HG02588 (cell line): ENCODE data around the gene ZFP90.
A peak's percentile ranks its signal among the peaks of the same experiment; 100 is the strongest.
"Not testable (repeated sequence)": the region's sequence is repeated elsewhere in the genome, so short reads cannot be mapped to it uniquely, and the experiment has no call there.

ENCODE experiments used
- ATAC-seq: cut with Tn5 transposase; IDR thresholded peaks from one replicate; pipeline ENCODE4 v1.9.1; 2021; ENCODE audit warnings: mild to moderate bottlenecking, moderate library complexity; ENCODE audit not compliant: unreplicated experiment

The ZFP90 gene

GRCh38 chr16:68517606-68518166, 21.4 kb upstream of the ZFP90 start:
- ATAC-seq, result no peak

- ATAC-seq, result no peak
These were observed 19.8 kb upstream of the ZFP90 start for GRCh38 chr16:68519225-68519745.

DNA sequence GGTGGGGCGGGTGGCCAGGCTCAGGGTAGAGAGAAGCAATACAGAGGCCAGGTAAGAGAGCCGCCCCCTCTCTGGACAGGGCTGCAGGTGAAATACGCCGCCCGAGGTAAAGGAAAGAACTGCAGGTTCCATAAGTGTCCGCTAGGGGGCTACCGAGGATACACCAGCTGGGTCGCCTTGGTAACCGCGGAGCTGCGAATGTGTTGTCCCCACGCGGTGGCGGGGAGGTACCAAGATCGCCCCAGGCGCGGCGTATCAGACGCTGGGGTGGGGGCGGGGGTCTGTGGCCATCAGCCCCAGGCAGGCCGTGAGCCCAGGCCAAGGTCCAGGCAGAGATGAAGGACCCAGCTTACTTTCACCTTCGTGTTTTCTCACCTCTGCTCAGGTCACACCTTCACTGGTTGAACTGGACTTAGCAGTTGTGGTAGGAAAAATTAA, 18.4 kb upstream of the ZFP90 start:
- ATAC-seq, result peak; percentile 79

GRCh38 chr16:68524069-68524820, 14.8 kb upstream of the ZFP90 start:
- no peak for ATAC-seq

DNA sequence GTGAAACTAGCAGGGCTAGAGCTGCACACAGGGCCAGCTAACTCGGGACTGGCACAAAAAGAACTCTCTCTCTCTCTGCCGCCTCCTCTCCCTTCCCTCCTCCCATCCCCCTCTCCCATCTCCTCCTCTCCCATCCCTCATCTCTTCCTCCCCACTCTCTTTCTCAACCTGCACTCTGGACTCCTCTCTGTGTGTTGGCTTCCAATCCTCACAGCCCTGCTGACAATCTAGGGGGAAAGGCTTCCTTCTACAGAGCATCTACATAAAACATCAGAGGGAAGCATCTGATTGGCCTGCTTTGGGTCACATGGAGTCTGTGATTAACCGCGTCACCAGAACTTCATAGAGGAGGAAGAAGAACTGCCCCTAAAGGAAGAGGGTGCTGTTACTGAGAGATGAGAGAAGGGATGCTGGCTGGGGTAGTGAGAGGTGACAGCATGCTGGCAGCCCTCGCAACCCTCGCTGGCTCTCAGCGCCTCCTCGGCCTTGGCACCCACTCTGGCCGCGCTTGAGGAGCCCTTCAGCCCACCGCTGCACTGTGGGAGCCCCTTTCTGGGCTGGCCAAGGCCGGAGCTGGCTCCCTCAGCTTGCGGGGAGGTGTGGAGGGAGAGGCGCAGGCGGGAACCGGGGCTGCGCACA, 12.8 kb upstream of the ZFP90 start:
- ATAC-seq, result no peak

- ATAC-seq, result no peak
These were observed 12.3 kb upstream of the ZFP90 start for GRCh38 chr16:68526782-68527145.

- no peak for ATAC-seq
These were observed 10.9 kb upstream of the ZFP90 start for GRCh38 chr16:68528233-68528632.

DNA sequence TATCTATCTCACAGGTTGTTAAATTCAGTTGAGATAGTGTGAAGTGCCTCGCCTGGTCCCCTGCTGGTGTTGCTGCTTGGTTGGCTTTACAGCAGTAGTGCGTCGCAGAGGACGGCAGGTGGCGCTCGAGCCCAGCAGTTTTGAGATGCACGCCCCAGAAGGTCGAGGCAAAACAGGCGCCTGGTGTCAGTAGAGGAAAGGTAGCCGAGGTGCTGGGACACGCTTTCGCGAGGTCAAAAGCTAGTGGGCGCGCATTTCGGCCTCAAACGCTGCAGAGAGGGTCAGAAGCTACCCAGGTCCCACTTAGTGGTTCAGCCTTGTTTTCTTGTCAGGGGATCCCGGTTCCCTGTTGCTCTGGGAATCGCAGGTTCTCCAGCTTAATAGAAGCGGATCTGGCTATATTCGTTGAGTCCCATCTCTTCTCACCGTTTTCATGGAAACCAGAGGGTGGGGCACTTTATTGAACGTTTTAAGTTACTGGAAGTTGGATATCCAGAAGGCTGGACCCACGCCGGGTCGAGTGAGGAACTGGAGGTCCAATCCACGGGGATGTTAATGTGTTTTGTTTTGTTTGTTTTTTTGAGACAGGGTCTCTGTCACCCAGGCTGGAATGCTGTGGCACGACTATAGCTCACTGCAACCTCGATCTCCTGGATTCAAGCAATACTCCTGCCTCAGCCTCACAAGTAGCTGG, 10.3 kb upstream of the ZFP90 start:
- ATAC-seq, result peak; percentile 68

GRCh38 chr16:68529608-68529930, 9.5 kb upstream of the ZFP90 start:
- ATAC-seq, result no peak

- peak; percentile 90 for ATAC-seq
These were observed 9.0 kb upstream of the ZFP90 start for GRCh38 chr16:68529931-68530701.

DNA sequence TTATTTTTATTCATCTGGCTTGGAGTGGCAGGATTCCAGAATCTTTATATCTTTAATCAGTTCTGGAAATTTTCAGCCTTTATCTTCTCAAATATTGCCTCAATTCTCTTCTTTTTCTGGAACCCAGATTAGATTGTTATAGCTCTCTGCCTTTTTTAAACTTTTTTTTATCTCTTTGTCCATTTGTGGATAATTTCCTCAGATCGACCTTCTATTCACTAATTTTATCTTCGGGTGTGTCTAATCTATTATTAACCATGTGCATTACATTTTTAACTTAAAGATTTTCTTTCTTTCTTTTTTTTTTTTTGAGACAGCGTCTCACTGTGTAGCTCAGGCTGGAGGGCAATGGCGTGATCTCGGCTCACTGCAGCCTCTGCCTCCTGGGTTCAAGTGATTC, 5.2 kb upstream of the ZFP90 start:
- ATAC-seq, result no peak

- ATAC-seq, result no peak
These were observed 3.8 kb upstream of the ZFP90 start for GRCh38 chr16:68535331-68535730.

GRCh38 chr16:68539711-68540239, 684 bp downstream of the ZFP90 start:
- ATAC-seq, result peak; percentile 11

DNA sequence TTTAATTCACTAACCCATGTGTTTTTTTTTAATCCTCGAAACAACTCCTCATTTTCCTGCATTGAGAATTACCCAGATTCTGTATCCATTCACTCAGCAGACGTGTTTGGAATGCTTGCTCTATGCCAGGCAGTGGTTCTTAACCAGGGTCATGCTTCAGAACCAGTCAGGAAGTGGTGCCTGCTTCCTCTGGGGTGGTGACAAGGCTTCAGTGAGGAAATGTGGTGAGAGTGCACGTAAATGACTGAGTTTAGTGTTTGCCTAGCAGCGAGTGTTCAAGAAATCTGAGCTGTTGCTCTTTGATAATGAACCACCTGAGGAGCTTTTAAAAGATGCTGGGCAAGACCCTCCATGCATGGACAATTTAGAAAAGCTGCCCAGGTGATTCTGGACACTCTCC, 9.9 kb downstream of the ZFP90 start:
- ATAC-seq, result no peak

DNA sequence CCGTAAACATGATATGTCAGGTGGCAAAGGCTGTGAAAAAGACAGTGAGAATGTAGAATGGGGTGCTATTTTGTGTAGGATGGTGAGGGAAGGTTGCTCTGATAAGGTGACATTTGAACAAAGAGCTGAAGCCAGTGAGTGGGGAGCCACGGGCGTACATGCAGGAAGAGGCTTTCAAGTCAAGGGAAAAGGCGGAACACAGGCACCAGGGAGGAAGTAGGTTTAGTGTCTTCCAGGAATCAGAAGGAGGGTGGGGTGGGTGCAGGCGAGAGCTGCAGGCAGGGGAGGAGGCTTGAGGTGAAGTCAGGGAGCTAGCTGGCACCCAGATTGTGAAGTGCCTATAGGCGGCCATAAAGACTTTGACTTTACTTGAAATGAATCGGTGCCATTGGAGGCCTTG, 14.1 kb downstream of the ZFP90 start:
- ATAC-seq, result no peak

GRCh38 chr16:68560341-68560740, 21.2 kb downstream of the ZFP90 start:
- ATAC-seq, result not testable (repeated sequence)

DNA sequence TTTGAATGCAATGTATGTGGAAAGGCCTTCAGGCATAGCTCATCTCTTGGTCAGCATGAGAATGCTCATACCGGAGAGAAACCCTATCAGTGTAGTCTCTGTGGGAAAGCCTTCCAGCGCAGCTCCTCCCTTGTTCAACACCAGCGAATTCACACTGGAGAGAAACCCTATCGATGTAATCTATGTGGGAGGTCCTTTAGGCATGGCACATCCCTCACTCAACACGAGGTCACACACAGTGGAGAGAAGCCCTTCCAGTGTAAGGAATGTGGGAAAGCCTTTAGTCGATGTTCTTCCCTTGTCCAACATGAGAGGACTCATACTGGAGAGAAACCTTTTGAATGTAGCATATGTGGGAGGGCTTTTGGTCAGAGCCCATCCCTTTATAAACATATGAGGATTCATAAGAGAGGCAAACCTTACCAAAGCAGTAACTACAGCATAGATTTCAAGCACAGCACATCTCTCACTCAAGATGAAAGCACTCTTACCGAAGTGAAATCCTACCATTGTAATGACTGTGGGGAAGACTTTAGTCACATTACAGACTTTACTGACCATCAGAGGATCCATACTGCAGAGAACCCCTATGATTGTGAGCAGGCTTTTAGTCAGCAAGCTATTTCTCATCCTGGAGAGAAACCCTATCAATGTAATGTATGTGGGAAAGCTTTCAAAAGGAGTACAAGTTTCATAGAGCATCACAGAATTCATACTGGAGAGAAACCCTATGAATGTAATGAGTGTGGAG, 24.7 kb downstream of the ZFP90 start:
- no peak for ATAC-seq

GRCh38 chr16:68564382-68564985, 25.4 kb downstream of the ZFP90 start:
- no peak for ATAC-seq

DNA sequence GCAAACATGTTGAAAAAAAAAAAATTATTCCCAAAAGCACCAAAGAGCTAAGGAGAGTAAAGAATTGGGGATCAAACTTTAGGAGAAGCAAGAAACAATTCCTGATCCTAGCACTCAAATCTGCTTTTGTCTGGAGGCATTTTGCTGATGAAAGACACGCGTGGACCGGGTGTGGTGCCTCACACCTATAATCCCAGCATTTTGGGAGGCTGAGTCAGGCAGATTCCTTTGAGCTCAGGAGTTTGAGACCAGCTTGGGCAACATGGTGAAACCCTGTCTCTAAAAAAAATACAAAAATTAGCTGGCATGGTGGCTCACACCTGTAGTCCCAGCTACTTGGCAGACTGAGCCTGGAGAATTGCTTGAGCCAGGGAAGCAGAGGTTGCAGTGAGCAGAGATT, 35.4 kb downstream of the ZFP90 start:
- ATAC-seq, result no peak

GRCh38 chr16:68575082-68575481, 36.0 kb downstream of the ZFP90 start:
- no peak for ATAC-seq
